ENCODE measurements around the gene B4GALT3.

Gene B4GALT3

GRCh38 chr1:161201836-161202712 lies 24.8 kb upstream of the B4GALT3 start, which contains the start of gene NDUFS2:
Gene NDUFS2 (plus strand): TSS chr1:161202367. CDS start chr1:161202386, 19 bp downstream.
- peak; percentile 95 to 99 for DNase-seq (ENCODE audit: low read depth in 1 of 2, low spot score in 1 of 2)
- Histone ChIP-seq H3K4me3 (replicated peaks; ENCODE audit: insufficient read depth, low read length) (peak within 1 kb of the TSS; percentile 67), H3K27me3 (ENCODE audit: insufficient read depth, poor library complexity, severe bottlenecking) (no peaks in the 10 kb centered on the region), H3K27ac (replicated peaks) (peak within 1 kb of the TSS; percentile 95)
- peak; percentile 87 for TF ChIP-seq POLR2AphosphoS5 (IDR thresholded peaks at IDR 0.05; ENCODE audit: low read depth)
- TF ChIP-seq REST (IDR thresholded peaks at IDR 0.05; ENCODE audit: insufficient replicate concordance, low read depth), result peak; percentile 75
- TF ChIP-seq GABPA (IDR thresholded peaks at IDR 0.05; ENCODE audit: low read depth), result peak; percentile 82
- TF ChIP-seq SPI1 (IDR thresholded peaks at IDR 0.05; ENCODE audit: borderline replicate concordance, low read depth), result peak; percentile 44; the same call in 1 of the 2 replicates
- no peak for TF ChIP-seq CTCF (IDR thresholded peaks at IDR 0.05; ENCODE audit: insufficient read depth, low read length)

- H3K4me3 ChIP-seq (replicated peaks; ENCODE audit: insufficient read depth, low read length), result peak overlapping the region; percentile 37
- peak overlapping the region; percentile 95 for H3K27ac ChIP-seq (replicated peaks)
- peak; percentile 68; the same call in 1 of the 2 replicates for TF ChIP-seq SPI1 (IDR thresholded peaks at IDR 0.05; ENCODE audit: borderline replicate concordance, low read depth)
- TF ChIP-seq REST (IDR thresholded peaks at IDR 0.05; ENCODE audit: insufficient replicate concordance, low read depth), result no peak
- no peaks in the 10 kb centered on the region for H3K27me3 ChIP-seq (ENCODE audit: insufficient read depth, poor library complexity, severe bottlenecking)
- DNase-seq (ENCODE audit: low read depth in 1 of 2, low spot score in 1 of 2), result peak; percentile 57 to 82
Measured at GRCh38 chr1:161200992-161201835, 23.9 kb upstream of the B4GALT3 start.

- TF ChIP-seq SPI1 (IDR thresholded peaks at IDR 0.05; ENCODE audit: borderline replicate concordance, low read depth) (no peak), REST (IDR thresholded peaks at IDR 0.05; ENCODE audit: insufficient replicate concordance, low read depth) (no peak), POLR2AphosphoS5 (IDR thresholded peaks at IDR 0.05; ENCODE audit: low read depth) (no peak), GABPA (IDR thresholded peaks at IDR 0.05; ENCODE audit: low read depth) (no peak), CTCF (IDR thresholded peaks at IDR 0.05; ENCODE audit: insufficient read depth, low read length) (no peak)
- H3K27me3 ChIP-seq (ENCODE audit: insufficient read depth, poor library complexity, severe bottlenecking), result no peaks in the 10 kb centered on the region
- H3K4me3 ChIP-seq (replicated peaks; ENCODE audit: insufficient read depth, low read length), result no peak overlapping the region
- H3K27ac ChIP-seq (replicated peaks), result peak overlapping the region; percentile 95
- DNase-seq (ENCODE audit: low read depth in 1 of 2, low spot score in 1 of 2), result no peak
Measured at GRCh38 chr1:161200421-161200991, 23.2 kb upstream of the B4GALT3 start.

All from HL-60 (cell line).